IMR-90 (cell line): Measurements from ENCODE around the gene IL20. TPM values are rescaled to one million over a fixed set of nuclear protein-coding genes. Genes with fewer than 3 reads are reported as not detected.

Experiments used
- ATAC-seq: fragments of 200-7000 bp; cut with Tn5 transposase; 2 replicates; pipeline ENCODE4 v1.9.1; 2020; ENCODE audit warnings: low read depth, mild to moderate bottlenecking, moderate library complexity
- BruUV-seq: library from RNA; stranded (reverse); fragments of 400-500 nt; replicated peaks from 2 replicates; lab custom pipeline; 2021; lab: Mats Ljungman, UMichigan
- CTCF ChIA-PET: fragments of 300-600 bp; formaldehyde crosslinking; extraction: SDS; loops from one replicate; lab custom pipeline; 2021; ENCODE audit warnings: antibody characterized with exemption; lab: Yijun Ruan, JAX
- POLR2A ChIA-PET: fragments of 300-600 bp; sonication (Branson Sonifier 250); formaldehyde crosslinking; loops from one replicate; lab custom pipeline; 2022; ENCODE audit warnings: antibody characterized with exemption; ENCODE audit not compliant: unreplicated experiment; lab: Charles Lee
- DNase-seq: peaks from one replicate; pipeline ENCODE4 v3.0.0; 2013
- H2AFZ ChIP-seq: replicated peaks from 2 replicates; pipeline ENCODE3; 2013; ENCODE audit warnings: low read length, mild to moderate bottlenecking; ENCODE audit not compliant: poor library complexity
- H2AK5ac ChIP-seq: 2 replicates; pipeline ENCODE4 v1.6.1; 2013; ENCODE audit warnings: low read depth, low read length, inconsistent platforms
- H2AK9ac ChIP-seq: replicated peaks from 2 replicates; pipeline ENCODE3; 2013; ENCODE audit warnings: mild to moderate bottlenecking, low read depth, low read length, moderate library complexity; ENCODE audit not compliant: poor library complexity
- H2BK120ac ChIP-seq: 2 replicates; pipeline ENCODE4 v1.6.1; 2013; ENCODE audit warnings: low read depth, low read length, inconsistent platforms
- H2BK15ac ChIP-seq: 3 replicates; pipeline ENCODE4 v1.6.1; 2013; ENCODE audit warnings: low read depth, low read length, inconsistent platforms
- H2BK20ac ChIP-seq: 2 replicates; pipeline ENCODE4 v1.6.1; 2013; ENCODE audit warnings: low read depth, mild to moderate bottlenecking, inconsistent platforms, low read length, moderate library complexity
- H2BK5ac ChIP-seq: 2 replicates; pipeline ENCODE4 v1.6.1; 2013; ENCODE audit warnings: mild to moderate bottlenecking, low read depth, low read length, inconsistent platforms; ENCODE audit not compliant: poor library complexity, severe bottlenecking
- H3K14ac ChIP-seq: replicated peaks from 2 replicates; pipeline ENCODE4 v1.6.1; 2013; ENCODE audit warnings: low read depth, low read length, inconsistent platforms
- H3K18ac ChIP-seq: 2 replicates; pipeline ENCODE4 v1.6.1; 2013; ENCODE audit warnings: low read depth, low read length, control low read depth
- H3K23ac ChIP-seq: 2 replicates; pipeline ENCODE4 v1.6.1; 2013; ENCODE audit warnings: low read depth, low read length, inconsistent platforms
- H3K27ac ChIP-seq: 2 replicates; pipeline ENCODE4 v1.5.1; 2013; ENCODE audit warnings: mild to moderate bottlenecking, control low read depth, low read length; ENCODE audit not compliant: insufficient read depth
- H3K27me3 ChIP-seq: 2 replicates; pipeline ENCODE4 v1.6.1; 2013; ENCODE audit warnings: low read length; ENCODE audit not compliant: control insufficient read depth, insufficient read depth
- H3K36me3 ChIP-seq: 2 replicates; pipeline ENCODE4 v1.6.1; 2013; ENCODE audit warnings: low read length, mixed read lengths; ENCODE audit not compliant: control insufficient read depth, insufficient read depth
- H3K4ac ChIP-seq: 2 replicates; pipeline ENCODE4 v1.6.1; 2013; ENCODE audit warnings: low read depth, low read length, inconsistent platforms
- H3K4me1 ChIP-seq: 2 replicates; pipeline ENCODE4 v1.6.1; 2013; ENCODE audit warnings: low read length, mixed read lengths; ENCODE audit not compliant: control insufficient read depth, insufficient read depth
- H3K4me2 ChIP-seq: 2 replicates; pipeline ENCODE4 v1.6.1; 2013; ENCODE audit warnings: low read depth, mild to moderate bottlenecking, control low read depth, low read length, moderate library complexity
- H3K4me3 ChIP-seq: 2 replicates; pipeline ENCODE4 v1.5.1; 2013; ENCODE audit warnings: low read depth, mild to moderate bottlenecking, control low read depth, low read length, moderate library complexity; ENCODE audit not compliant: insufficient read depth
- H3K56ac ChIP-seq: 2 replicates; pipeline ENCODE4 v1.6.1; 2013; ENCODE audit warnings: low read length, inconsistent platforms; ENCODE audit not compliant: insufficient read depth; ENCODE audit errors: extremely low read depth
- H3K79me1 ChIP-seq, 2 experiments: 2 replicates each; pipeline ENCODE4 v1.6.1; 2013; ENCODE audit warnings: low read length in 2 of 2, inconsistent platforms in 1 of 2, low read depth in 1 of 2
- H3K9ac ChIP-seq: 2 replicates; pipeline ENCODE4 v1.6.1; 2013; ENCODE audit warnings: low read depth, low read length, control low read depth
- H3K9me1 ChIP-seq: 2 replicates; pipeline ENCODE4 v1.6.1; 2013; ENCODE audit warnings: low read length, inconsistent platforms; ENCODE audit not compliant: insufficient read depth
- H3K9me3 ChIP-seq: 2 replicates; pipeline ENCODE4 v1.6.1; 2013; ENCODE audit warnings: low read length; ENCODE audit not compliant: control insufficient read depth, insufficient read depth
- H4K20me1 ChIP-seq: 2 replicates; pipeline ENCODE4 v1.6.1; 2013; ENCODE audit warnings: low read length, inconsistent platforms; ENCODE audit not compliant: insufficient read depth
- H4K5ac ChIP-seq: 2 replicates; pipeline ENCODE4 v1.6.1; 2013; ENCODE audit warnings: mild to moderate bottlenecking, low read depth, low read length, control low read depth
- H4K8ac ChIP-seq, 2 experiments: 2 replicates each; pipeline ENCODE4 v1.6.1; 2013; ENCODE audit warnings: low read depth in 2 of 2, low read length in 2 of 2, control low read depth in 1 of 2, inconsistent platforms in 1 of 2
- H4K91ac ChIP-seq: 2 replicates; pipeline ENCODE4 v1.6.1; 2013; ENCODE audit warnings: low read depth, low read length, inconsistent platforms; ENCODE audit not compliant: insufficient read depth
- CEBPB ChIP-seq: IDR thresholded peaks from 2 replicates; pipeline ENCODE4 v1.6.1; 2012; ENCODE audit warnings: low read depth, low read length, improper control_type of control experiment
- CHD1 ChIP-seq: IDR thresholded peaks from 2 replicates; pipeline ENCODE4 v1.6.1; 2012; ENCODE audit warnings: low read depth, low read length, improper control_type of control experiment
- MAFK ChIP-seq: IDR thresholded peaks from 2 replicates; pipeline ENCODE4 v1.6.1; 2012; ENCODE audit warnings: low read depth, low read length, improper control_type of control experiment
- MAZ ChIP-seq: IDR thresholded peaks from 2 replicates; pipeline ENCODE4 v1.6.1; 2012; ENCODE audit warnings: low read depth, mild to moderate bottlenecking, low read length, improper control_type of control experiment, moderate library complexity, borderline replicate concordance
- MXI1 ChIP-seq: IDR thresholded peaks from 2 replicates; pipeline ENCODE4 v1.6.1; 2012; ENCODE audit warnings: low read depth, mild to moderate bottlenecking, low read length, moderate library complexity, borderline replicate concordance
- NFE2L2 ChIP-seq: fragments of 150-350 bp; IDR thresholded peaks from 2 replicates; pipeline ENCODE4 v1.6.1; 2016; ENCODE audit warnings: low read depth, mild to moderate bottlenecking, low read length
- POLR2A ChIP-seq: IDR thresholded peaks from 2 replicates; pipeline ENCODE4 v1.6.1; 2012; ENCODE audit warnings: mild to moderate bottlenecking, low read depth, low read length
- RAD21 ChIP-seq: IDR thresholded peaks from 2 replicates; pipeline ENCODE4 v1.6.1; 2012; ENCODE audit warnings: low read length, improper control_type of control experiment
- RCOR1 ChIP-seq: IDR thresholded peaks from 2 replicates; pipeline ENCODE4 v1.6.1; 2012; ENCODE audit warnings: mild to moderate bottlenecking, low read length, improper control_type of control experiment; ENCODE audit not compliant: insufficient replicate concordance
- SMC3 ChIP-seq: fragments of 150-350 bp; IDR thresholded peaks from 2 replicates; pipeline ENCODE4 v1.6.1; 2016; ENCODE audit warnings: low read depth, mild to moderate bottlenecking, antibody characterized with exemption, low read length, moderate library complexity
- WGBS, 2 experiments: methylation state at CpG; one replicate each; pipeline versions ENCODE4 v1.1.5 to v1.1.7; 2013; ENCODE audit warnings: missing lambda C conversion rate in 2 of 2; ENCODE audit not compliant: insufficient read length in 1 of 2; ENCODE audit errors: extremely low coverage in 2 of 2; 5-methylcytosine and 5-hydroxymethylcytosine counted together
- dilution Hi-C: fragments of 300-500 bp; cut with HindIII; formaldehyde crosslinking; loops from one replicate; pipeline ENCODE4 v1.14.3; 2018; ENCODE audit warnings: low sequenced_read_pairs; ENCODE audit not compliant: unreplicated experiment
- in situ Hi-C: fragments of 300-500 bp; cut with MboI; formaldehyde crosslinking; loops from 3 replicates; pipeline ENCODE4 v1.14.3; 2019; ENCODE audit warnings: low sequenced_read_pairs, inconsistent platforms, mixed read lengths
- intact Hi-C: fragments of 100-400 bp; cut with micrococcal nuclease; formaldehyde crosslinking; loops from 2 replicates; pipeline ENCODE4 v1.10.0; 2022
- polyA plus RNA-seq, 3 experiments: library from polyadenylated mRNA; depleted of rRNA; stranded (reverse); fragments of >200 nt; gene quantifications; 2 replicates each; pipeline ENCODE4 v1.2.3, GENCODE V29; 2012; ENCODE audit warnings: low replicate concordance in 1 of 3
- total RNA-seq: library from RNA; depleted of rRNA; stranded (reverse); fragments of >200 nt; gene quantifications from 2 replicates; pipeline ENCODE4 v1.2.3, GENCODE V29; 2012
- TF ChIP-seq, protein P1 (sequence below): fragments of 150-350 bp; IDR thresholded peaks from 2 replicates; pipeline ENCODE4 v1.6.1; 2016; ENCODE audit warnings: low read depth, mild to moderate bottlenecking, low read length, moderate library complexity, borderline replicate concordance
- TF ChIP-seq, protein P2 (sequence below): conservative IDR thresholded peaks from 2 replicates; pipeline ENCODE4 v1.5.1; 2012; ENCODE audit warnings: mild to moderate bottlenecking, low read depth, low read length, improper control_type of control experiment

Gene IL20
- total and polyA plus RNA-seq, 2 of the 4 experiments (the other 2 are of a cell fraction), result not detected

DNA sequence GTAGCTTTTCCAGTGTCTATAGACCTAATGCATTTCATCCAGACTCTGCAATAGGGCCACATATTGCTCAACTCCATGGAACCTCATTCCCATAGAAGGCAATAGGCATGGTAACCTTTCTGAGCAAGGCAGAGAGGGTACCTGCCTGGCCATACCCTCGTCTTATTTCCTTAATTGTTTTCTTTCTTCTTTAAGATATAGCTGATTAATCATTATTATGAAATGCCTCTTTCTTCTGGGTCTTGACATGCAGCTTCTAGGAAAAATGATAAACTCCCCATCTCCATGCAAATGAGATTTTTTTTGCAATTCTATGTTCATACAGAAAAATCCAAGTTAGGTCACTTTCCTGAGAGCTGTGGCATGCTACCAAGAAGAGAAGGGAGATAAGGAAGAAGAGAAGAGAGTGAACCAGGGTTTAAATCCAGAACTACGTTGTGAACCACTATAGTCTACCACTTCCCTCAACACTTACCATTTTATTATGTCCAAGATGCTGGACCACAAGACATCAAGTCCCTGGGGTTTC, 33.0 kb upstream of the IL20 start:
- H4K8ac ChIP-seq, result no peak overlapping the region
- no peak overlapping the region for H2BK15ac ChIP-seq
- no peaks in the 10 kb centered on the region for H3K36me3 ChIP-seq
- H3K4ac ChIP-seq, result no peak overlapping the region
- TF ChIP-seq NFE2L2 (no peak), POLR2A (no peak), MAFK (no peak), CHD1 (no peak), CEBPB (no peak), RAD21 (no peak), SMC3 (no peak), MXI1 (no peak), MAZ (no peak), RCOR1 (no peak)
- TF ChIP-seq, protein P1, sequence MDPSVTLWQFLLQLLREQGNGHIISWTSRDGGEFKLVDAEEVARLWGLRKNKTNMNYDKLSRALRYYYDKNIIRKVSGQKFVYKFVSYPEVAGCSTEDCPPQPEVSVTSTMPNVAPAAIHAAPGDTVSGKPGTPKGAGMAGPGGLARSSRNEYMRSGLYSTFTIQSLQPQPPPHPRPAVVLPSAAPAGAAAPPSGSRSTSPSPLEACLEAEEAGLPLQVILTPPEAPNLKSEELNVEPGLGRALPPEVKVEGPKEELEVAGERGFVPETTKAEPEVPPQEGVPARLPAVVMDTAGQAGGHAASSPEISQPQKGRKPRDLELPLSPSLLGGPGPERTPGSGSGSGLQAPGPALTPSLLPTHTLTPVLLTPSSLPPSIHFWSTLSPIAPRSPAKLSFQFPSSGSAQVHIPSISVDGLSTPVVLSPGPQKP, result no peak
- TF ChIP-seq, protein P2, sequence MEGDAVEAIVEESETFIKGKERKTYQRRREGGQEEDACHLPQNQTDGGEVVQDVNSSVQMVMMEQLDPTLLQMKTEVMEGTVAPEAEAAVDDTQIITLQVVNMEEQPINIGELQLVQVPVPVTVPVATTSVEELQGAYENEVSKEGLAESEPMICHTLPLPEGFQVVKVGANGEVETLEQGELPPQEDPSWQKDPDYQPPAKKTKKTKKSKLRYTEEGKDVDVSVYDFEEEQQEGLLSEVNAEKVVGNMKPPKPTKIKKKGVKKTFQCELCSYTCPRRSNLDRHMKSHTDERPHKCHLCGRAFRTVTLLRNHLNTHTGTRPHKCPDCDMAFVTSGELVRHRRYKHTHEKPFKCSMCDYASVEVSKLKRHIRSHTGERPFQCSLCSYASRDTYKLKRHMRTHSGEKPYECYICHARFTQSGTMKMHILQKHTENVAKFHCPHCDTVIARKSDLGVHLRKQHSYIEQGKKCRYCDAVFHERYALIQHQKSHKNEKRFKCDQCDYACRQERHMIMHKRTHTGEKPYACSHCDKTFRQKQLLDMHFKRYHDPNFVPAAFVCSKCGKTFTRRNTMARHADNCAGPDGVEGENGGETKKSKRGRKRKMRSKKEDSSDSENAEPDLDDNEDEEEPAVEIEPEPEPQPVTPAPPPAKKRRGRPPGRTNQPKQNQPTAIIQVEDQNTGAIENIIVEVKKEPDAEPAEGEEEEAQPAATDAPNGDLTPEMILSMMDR, result no peak
- H3K14ac ChIP-seq, result no peak overlapping the region
- H3K9me1 ChIP-seq, result no peaks in the 10 kb centered on the region; the same call in 1 of the 2 replicates
- H2BK20ac ChIP-seq, result no peak overlapping the region
- no peak overlapping the region for H3K23ac ChIP-seq
- no peak overlapping the region for H2BK5ac ChIP-seq
- no peak overlapping the region for H3K18ac ChIP-seq
- intact Hi-C loops, result loop anchor here (1.0 kb wide), 1 partner anchor 8 kb away; no protein-coding TSS in a partner anchor
- no peaks in the 10 kb centered on the region for H3K79me1 ChIP-seq
- in situ Hi-C loops, result no loop called here
- CTCF ChIA-PET, result interaction anchor here (0.9 to 1.2 kb wide), 3 partner anchors 27 to 56 kb away, joined by 3 to 6 read pairs (median 3); partner anchors contain the start of gene IL20
- H3K4me2 ChIP-seq, result no peak overlapping the region
- no peak overlapping the region for H3K4me3 ChIP-seq
- WGBS, 2 experiments, result no CpG with 5 or more reads among the region's 2 CpGs
- no peak overlapping the region for H2AK5ac ChIP-seq
- no peaks in the 10 kb centered on the region for H3K9me3 ChIP-seq
- POLR2A ChIA-PET, result no interaction called here
- H3K4me1 ChIP-seq, result no peaks in the 10 kb centered on the region
- dilution Hi-C loops, result no loop called here
- H3K27ac ChIP-seq, result no peak overlapping the region
- no peak for DNase-seq
- H3K9ac ChIP-seq, result no peak overlapping the region
- no peak overlapping the region for H2AK9ac ChIP-seq
- H2BK120ac ChIP-seq, result no peak overlapping the region
- no peak overlapping the region for H4K5ac ChIP-seq
- no TSS peak for BruUV-seq
- no peaks in the 10 kb centered on the region for H4K20me1 ChIP-seq
- no peak overlapping the region for H4K91ac ChIP-seq
- H2AFZ ChIP-seq, result no peak overlapping the region
- H3K56ac ChIP-seq, result no peak overlapping the region
- H3K27me3 ChIP-seq, result peaks cover 7% of the 10 kb centered on the region
- ATAC-seq, result no peak
